SK-N-SH treated with all-trans-retinoic acid at 6 μM for 48 hours (cell line): ENCODE results near the gene FGD3.

Experiments
- ARNTL ChIP-seq: fragments of 450-650 bp; formaldehyde crosslinking; IDR thresholded peaks from 2 replicates; pipeline ENCODE4 v1.5.0; 2020; ENCODE audit warnings: low read depth, mild to moderate bottlenecking, moderate library complexity, borderline replicate concordance
- OSR1 ChIP-seq: fragments of 250-450 bp; sonication (Bioruptor Pico); IDR thresholded peaks from 2 replicates; pipeline ENCODE4 v1.8.0; 2022; ENCODE audit warnings: moderate library complexity, mild to moderate bottlenecking, inconsistent platforms
- PATZ1 ChIP-seq: fragments of 250-450 bp; sonication (Bioruptor Pico); IDR thresholded peaks from 2 replicates; pipeline ENCODE4 v1.8.0; 2020; ENCODE audit warnings: mild to moderate bottlenecking, moderate library complexity, borderline replicate concordance
- ZFP30 ChIP-seq: fragments of 450-650 bp; formaldehyde crosslinking; IDR thresholded peaks from 2 replicates; pipeline ENCODE4 v1.5.0; 2022; ENCODE audit warnings: mild to moderate bottlenecking, moderate library complexity
- TF ChIP-seq, protein P1 (sequence below): fragments of 250-450 bp; sonication (Bioruptor Pico); IDR thresholded peaks from 2 replicates; pipeline ENCODE4 v1.5.0; 2020; ENCODE audit warnings: mild to moderate bottlenecking, moderate library complexity

- TF ChIP-seq ARNTL (no peak), PATZ1 (CRISPR knock-in tag) (no peak), OSR1 (CRISPR knock-in tag) (no peak), ZFP30 (no peak)
- TF ChIP-seq, protein P1, sequence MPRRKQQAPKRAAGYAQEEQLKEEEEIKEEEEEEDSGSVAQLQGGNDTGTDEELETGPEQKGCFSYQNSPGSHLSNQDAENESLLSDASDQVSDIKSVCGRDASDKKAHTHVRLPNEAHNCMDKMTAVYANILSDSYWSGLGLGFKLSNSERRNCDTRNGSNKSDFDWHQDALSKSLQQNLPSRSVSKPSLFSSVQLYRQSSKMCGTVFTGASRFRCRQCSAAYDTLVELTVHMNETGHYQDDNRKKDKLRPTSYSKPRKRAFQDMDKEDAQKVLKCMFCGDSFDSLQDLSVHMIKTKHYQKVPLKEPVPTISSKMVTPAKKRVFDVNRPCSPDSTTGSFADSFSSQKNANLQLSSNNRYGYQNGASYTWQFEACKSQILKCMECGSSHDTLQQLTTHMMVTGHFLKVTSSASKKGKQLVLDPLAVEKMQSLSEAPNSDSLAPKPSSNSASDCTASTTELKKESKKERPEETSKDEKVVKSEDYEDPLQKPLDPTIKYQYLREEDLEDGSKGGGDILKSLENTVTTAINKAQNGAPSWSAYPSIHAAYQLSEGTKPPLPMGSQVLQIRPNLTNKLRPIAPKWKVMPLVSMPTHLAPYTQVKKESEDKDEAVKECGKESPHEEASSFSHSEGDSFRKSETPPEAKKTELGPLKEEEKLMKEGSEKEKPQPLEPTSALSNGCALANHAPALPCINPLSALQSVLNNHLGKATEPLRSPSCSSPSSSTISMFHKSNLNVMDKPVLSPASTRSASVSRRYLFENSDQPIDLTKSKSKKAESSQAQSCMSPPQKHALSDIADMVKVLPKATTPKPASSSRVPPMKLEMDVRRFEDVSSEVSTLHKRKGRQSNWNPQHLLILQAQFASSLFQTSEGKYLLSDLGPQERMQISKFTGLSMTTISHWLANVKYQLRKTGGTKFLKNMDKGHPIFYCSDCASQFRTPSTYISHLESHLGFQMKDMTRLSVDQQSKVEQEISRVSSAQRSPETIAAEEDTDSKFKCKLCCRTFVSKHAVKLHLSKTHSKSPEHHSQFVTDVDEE (CRISPR knock-in tag) = no peak
Observed at GRCh38 chr9:93030642-93031628, 83.6 kb downstream of the FGD3 start.
